GM12872 (cell line): ENCODE measurements around the gene FHAD1.

Source experiments
- TF ChIP-seq, protein P1 (sequence below): IDR thresholded peaks from 3 replicates; pipeline ENCODE4 v1.5.1; 2011; ENCODE audit warnings: low read depth, mild to moderate bottlenecking, low read length, moderate library complexity; ENCODE audit not compliant: insufficient read depth

The FHAD1 gene

DNA sequence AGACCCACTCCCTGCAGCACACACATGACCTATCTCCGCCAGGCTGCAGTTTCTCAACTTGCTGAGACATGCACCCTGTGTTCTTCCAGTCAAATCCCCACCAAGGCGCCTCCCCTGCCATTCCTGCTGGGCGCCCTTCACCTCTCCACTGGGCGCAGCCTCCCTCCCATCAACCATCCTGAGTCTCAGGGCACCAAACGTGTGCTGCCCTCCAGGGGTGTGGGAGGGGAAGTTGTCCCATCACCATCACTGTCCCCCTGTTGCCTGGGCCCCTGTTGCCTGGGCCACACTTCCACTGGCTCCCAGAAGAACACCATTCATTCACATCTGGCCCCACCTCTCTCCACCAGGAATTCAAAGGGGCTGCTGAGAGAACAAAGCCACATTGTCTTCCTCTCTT lies 117.7 kb downstream of the FHAD1 start:
- TF ChIP-seq, protein P1, sequence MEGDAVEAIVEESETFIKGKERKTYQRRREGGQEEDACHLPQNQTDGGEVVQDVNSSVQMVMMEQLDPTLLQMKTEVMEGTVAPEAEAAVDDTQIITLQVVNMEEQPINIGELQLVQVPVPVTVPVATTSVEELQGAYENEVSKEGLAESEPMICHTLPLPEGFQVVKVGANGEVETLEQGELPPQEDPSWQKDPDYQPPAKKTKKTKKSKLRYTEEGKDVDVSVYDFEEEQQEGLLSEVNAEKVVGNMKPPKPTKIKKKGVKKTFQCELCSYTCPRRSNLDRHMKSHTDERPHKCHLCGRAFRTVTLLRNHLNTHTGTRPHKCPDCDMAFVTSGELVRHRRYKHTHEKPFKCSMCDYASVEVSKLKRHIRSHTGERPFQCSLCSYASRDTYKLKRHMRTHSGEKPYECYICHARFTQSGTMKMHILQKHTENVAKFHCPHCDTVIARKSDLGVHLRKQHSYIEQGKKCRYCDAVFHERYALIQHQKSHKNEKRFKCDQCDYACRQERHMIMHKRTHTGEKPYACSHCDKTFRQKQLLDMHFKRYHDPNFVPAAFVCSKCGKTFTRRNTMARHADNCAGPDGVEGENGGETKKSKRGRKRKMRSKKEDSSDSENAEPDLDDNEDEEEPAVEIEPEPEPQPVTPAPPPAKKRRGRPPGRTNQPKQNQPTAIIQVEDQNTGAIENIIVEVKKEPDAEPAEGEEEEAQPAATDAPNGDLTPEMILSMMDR, result no peak

DNA sequence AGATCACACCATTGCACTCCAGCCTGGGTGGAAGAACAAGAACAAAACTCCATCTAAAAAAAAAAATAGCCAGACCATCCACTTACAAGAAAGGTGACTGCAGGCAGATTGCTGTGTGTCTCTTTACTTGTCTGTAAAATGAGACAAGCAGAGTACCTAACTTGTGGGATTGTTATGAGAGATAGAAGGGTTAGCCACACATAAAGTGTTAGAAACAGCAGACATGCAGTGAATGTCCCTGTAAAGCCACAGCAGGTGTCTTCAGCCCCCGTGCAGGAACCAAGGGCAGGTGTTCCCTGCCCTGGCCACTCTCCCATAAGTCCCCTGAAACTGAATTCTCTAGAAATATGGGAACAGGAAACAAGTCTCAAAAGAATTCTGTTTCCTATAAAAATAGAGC lies 121.9 kb downstream of the FHAD1 start:
- TF ChIP-seq, protein P1, result no peak

DNA sequence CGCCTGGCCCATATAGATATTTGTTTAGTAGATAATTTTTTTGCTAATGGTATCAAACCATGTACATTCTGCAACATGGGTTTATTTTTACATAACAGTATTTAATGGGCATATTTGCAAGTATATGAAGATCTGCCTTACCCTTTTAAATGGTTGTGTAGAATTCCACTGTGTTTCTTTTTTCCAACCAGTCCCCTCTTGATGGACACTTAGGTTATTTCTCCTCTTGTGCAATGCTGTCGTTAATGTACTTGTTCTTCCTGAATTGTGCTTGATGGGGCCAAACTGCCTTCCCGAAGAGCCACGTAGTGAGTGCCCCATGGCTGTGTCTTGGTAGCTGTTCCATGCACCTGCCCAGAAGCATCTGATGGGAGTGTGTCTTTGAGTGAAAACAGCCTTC lies 123.2 kb downstream of the FHAD1 start:
- TF ChIP-seq, protein P1, result no peak

DNA sequence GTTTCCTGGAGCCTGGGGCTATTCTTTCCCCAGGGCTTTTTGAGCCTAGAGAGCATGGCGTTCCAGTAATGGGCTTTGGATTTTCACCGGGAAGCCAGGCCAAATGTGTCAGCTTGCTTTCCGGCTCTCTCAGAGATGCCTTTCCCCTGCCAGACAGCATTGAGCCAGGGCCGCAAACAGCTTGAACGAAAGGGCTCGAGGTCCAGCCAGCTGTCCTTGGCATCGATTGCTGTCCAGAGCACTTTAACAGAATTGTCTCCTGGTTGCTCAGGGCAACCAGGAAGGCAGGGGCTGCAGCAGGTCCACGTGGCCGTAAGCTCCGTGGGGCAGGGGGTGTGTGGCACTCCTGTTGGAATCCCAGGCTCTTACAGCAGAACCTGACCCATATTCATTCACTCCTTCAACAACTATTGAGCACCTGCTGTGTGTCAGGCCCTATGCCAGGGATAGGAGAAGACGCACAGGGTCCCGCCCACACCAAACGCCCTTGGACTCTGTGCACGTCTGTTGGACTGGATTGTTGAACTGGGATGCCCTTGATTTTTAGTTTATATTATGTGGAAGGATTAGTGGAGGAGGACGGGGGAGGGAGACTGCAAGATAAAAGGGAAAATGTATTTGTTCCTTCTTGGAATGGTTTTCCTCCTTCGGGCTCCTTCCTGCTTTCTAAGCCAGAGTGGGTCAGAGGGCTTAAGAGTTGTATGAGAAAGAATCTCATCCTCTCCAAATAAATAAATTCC lies 123.9 kb downstream of the FHAD1 start:
- TF ChIP-seq, protein P1, result no peak

DNA sequence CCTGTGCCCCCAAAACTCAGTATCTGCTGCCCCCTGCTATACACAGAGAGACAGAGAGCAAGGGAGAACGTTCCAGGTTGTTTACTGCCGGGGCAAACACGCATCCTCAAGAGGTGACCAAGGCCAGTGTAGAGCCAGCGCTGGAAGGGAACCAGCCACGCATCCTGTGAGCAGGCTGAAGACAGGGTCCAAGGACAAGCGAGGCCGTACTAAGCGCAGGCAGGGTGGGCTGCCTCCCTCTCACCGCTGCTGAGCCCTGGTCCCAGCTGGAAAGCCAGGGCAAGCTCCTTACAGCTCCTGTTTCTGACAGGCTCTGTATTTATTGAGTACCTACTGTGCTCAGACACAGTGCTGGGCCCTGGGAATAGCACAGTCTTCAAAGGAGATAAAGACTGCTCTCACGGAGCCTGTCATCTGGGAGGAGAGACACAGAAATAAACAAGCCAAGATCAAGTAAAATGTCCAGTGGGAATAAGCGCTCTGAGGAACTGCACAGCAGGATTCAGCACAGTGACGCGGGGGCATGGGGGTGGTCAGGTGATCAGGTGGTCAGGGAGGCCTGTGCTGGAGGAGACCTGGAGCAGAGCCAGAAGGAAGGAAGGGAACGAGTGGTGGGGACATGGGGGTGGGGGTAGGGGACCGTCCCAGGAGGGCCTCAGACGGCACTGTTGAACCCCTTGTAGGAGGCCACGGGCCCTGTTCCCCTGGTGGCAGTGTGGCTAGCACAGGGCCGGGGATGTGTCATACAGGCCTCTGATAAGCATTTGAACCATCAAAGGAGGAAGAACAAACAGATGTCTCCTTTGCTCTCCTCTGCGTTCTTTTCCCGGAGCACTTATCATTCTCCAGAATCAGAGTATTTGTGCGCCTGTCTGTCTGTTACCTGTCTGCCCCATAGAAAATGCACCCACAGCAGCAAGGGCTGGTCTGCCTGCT lies 124.9 kb downstream of the FHAD1 start:
- TF ChIP-seq, protein P1, result no peak

DNA sequence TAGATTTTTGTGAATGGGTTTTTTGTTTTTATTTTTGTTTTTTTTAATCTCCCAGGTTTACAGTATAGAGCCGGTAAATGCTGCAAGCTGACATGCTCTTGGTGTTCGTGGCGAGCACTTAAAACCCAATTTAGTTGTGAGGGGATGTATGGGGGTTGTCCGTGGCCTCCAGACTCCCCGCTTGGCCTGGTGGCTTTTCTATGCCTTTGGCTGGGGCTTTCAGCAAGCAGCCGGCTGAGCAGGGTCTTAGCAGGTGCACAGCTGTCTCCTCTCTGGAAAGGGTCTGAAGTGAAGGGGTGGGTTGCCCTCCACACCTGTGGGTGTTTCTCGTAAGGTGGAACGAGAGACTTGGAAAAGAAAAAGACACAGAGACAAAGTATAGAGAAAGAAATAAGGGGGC lies 131.7 kb downstream of the FHAD1 start:
- TF ChIP-seq, protein P1, result no peak
